ENCODE measurements around the gene GALNS.

DNA sequence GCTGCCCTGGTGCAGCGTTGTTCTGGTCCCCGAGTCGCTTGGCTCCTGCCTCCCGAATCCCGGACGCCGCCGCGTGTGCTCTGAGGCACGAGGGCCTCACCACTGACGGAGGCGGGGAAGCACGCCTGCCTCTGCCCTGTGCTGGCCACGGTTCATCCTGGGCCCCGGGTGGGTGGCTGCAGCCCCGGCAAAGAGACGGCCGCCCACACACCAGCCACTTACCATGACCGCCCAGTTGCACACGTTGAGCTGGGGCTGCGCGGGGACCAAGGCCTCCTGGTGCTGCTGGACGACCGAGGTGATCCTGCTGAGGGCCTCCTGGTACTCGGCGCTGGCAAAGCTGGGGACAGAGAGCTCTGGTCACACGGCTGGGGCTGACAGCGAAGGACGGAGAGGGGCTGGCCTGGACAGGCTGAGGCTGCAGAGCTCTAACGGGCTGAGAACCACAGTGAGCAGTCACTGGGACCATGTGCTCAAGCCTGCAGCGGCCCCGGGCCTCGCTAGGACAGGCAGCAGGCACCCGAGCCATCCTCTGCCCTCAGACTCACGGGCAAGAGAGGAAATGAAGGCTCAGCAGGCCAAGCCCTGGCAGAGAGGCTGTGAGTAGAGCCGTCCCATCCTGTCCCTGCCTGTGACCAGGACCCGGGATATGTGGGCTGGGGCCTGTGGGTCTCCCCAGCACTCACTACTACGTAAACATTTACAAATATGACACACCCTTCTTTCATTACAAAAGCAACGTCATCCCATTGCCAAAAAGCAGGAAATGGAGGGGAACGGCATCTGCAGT, 38.8 kb downstream of the GALNS start:
- no peak for TF ChIP-seq POLR2A (IDR thresholded peaks at IDR 0.05)
- TF ChIP-seq, protein P1, sequence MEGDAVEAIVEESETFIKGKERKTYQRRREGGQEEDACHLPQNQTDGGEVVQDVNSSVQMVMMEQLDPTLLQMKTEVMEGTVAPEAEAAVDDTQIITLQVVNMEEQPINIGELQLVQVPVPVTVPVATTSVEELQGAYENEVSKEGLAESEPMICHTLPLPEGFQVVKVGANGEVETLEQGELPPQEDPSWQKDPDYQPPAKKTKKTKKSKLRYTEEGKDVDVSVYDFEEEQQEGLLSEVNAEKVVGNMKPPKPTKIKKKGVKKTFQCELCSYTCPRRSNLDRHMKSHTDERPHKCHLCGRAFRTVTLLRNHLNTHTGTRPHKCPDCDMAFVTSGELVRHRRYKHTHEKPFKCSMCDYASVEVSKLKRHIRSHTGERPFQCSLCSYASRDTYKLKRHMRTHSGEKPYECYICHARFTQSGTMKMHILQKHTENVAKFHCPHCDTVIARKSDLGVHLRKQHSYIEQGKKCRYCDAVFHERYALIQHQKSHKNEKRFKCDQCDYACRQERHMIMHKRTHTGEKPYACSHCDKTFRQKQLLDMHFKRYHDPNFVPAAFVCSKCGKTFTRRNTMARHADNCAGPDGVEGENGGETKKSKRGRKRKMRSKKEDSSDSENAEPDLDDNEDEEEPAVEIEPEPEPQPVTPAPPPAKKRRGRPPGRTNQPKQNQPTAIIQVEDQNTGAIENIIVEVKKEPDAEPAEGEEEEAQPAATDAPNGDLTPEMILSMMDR (IDR thresholded peaks at IDR 0.05) = no peak
